ENCODE data around the gene SH3TC1. TPM values are rescaled to one million over a fixed set of nuclear protein-coding genes. Genes with fewer than 3 reads are reported as not detected.

Gene SH3TC1
- total and polyA plus RNA-seq, 10 of the 15 experiments (the other 5 are each of a cell fraction or from before 2014, with no cell fraction given), result 0.19 to 47.0 (median 18.4) TPM

DNA sequence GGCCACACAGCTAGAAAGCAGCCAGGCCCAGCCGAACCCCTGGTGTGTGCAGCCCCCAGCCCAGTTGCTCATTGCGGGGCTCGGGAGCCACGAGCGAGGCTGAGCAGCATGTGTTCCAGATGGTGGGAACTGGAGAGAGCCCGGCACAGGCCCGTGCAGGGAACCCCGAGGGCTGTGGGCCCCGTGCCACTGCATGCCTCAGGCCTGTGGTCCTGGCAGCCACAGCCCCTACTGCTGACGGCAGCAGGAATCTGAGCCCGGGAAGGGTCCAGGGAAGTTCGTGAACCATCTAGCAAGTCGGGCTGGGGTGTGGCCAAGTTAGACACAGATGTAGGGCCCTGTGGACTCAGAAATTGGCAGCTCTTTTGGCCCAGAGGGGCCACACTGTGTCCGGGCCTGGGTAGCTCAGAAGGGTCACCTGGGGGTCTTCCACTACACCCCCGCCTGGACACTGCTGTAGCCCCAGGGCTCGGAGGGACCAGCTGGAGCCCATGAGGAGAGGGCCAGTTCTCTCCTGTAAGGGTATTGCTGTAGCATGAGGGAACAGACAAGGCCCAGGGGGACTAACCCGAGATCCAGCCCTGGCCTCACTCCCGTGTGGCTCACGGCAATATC is 82.5 kb downstream of the SH3TC1 start:
- POLR2A ChIA-PET, result no interaction called here
- Histone ChIP-seq H3K27ac (ENCODE audit: control insufficient read depth, insufficient read depth) (no peak overlapping the region), H3K4me3 (no peak overlapping the region), H3K9me3 (replicated peaks; ENCODE audit: control insufficient read depth, insufficient read depth, low read length) (no peaks in the 10 kb centered on the region), H3K4me2 (ENCODE audit: control insufficient read depth, insufficient read depth) (no peak overlapping the region), H3K79me2 (ENCODE audit: control insufficient read depth, insufficient read depth, low read length) (no peaks in the 10 kb centered on the region), H3K36me3 (ENCODE audit: control insufficient read depth in 2 of 2, insufficient read depth in 2 of 2, low read length in 1 of 2) (no peaks in the 10 kb centered on the region), H2AFZ (ENCODE audit: control insufficient read depth, low read depth, low read length) (no peak overlapping the region), H3K4me1 (ENCODE audit: control insufficient read depth, insufficient read depth, low read length) (no peaks in the 10 kb centered on the region), H4K20me1 (ENCODE audit: control insufficient read depth, insufficient read depth) (no peaks in the 10 kb centered on the region), H3K9ac (ENCODE audit: control insufficient read depth, insufficient read depth, low read length) (no peak overlapping the region), H3K27me3 (replicated peaks in 1 of 2; ENCODE audit: control insufficient read depth in 2 of 2, insufficient read depth in 2 of 2, low read length in 1 of 2) (peaks cover 0 to 4% of the 10 kb centered on the region in 2 experiments; a peak in 2 of 4 replicates)
- 31% methylated on average over 19 of the region's 19 CpGs for WGBS (ENCODE audit: insufficient coverage, insufficient replicate concordance, low lambda C conversion rate, missing lambda C conversion rate)
- RAD21 ChIA-PET (ENCODE audit: unreplicated experiment), result interaction anchor here (2.0 kb wide), 1 partner anchor 105 kb away, joined by 4 read pairs; no protein-coding TSS in a partner anchor
- ATAC-seq (no peak), FAIRE-seq (no peak), DNase-seq (ENCODE audit: low read depth, low spot score) (no peak)
- intact Hi-C loops (cut with micrococcal nuclease; ENCODE audit: unreplicated experiment), result no loop called here
- no peak for TF ChIP-seq CREB1 (IDR thresholded peaks at IDR 0.05; ENCODE audit: low read depth)
- TF ChIP-seq, protein P1, sequence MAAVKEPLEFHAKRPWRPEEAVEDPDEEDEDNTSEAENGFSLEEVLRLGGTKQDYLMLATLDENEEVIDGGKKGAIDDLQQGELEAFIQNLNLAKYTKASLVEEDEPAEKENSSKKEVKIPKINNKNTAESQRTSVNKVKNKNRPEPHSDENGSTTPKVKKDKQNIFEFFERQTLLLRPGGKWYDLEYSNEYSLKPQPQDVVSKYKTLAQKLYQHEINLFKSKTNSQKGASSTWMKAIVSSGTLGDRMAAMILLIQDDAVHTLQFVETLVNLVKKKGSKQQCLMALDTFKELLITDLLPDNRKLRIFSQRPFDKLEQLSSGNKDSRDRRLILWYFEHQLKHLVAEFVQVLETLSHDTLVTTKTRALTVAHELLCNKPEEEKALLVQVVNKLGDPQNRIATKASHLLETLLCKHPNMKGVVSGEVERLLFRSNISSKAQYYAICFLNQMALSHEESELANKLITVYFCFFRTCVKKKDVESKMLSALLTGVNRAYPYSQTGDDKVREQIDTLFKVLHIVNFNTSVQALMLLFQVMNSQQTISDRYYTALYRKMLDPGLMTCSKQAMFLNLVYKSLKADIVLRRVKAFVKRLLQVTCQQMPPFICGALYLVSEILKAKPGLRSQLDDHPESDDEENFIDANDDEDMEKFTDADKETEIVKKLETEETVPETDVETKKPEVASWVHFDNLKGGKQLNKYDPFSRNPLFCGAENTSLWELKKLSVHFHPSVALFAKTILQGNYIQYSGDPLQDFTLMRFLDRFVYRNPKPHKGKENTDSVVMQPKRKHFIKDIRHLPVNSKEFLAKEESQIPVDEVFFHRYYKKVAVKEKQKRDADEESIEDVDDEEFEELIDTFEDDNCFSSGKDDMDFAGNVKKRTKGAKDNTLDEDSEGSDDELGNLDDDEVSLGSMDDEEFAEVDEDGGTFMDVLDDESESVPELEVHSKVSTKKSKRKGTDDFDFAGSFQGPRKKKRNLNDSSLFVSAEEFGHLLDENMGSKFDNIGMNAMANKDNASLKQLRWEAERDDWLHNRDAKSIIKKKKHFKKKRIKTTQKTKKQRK (IDR thresholded peaks at IDR 0.05; ENCODE audit: low read depth, low read length), result no peak
- TF ChIP-seq, protein P2, sequence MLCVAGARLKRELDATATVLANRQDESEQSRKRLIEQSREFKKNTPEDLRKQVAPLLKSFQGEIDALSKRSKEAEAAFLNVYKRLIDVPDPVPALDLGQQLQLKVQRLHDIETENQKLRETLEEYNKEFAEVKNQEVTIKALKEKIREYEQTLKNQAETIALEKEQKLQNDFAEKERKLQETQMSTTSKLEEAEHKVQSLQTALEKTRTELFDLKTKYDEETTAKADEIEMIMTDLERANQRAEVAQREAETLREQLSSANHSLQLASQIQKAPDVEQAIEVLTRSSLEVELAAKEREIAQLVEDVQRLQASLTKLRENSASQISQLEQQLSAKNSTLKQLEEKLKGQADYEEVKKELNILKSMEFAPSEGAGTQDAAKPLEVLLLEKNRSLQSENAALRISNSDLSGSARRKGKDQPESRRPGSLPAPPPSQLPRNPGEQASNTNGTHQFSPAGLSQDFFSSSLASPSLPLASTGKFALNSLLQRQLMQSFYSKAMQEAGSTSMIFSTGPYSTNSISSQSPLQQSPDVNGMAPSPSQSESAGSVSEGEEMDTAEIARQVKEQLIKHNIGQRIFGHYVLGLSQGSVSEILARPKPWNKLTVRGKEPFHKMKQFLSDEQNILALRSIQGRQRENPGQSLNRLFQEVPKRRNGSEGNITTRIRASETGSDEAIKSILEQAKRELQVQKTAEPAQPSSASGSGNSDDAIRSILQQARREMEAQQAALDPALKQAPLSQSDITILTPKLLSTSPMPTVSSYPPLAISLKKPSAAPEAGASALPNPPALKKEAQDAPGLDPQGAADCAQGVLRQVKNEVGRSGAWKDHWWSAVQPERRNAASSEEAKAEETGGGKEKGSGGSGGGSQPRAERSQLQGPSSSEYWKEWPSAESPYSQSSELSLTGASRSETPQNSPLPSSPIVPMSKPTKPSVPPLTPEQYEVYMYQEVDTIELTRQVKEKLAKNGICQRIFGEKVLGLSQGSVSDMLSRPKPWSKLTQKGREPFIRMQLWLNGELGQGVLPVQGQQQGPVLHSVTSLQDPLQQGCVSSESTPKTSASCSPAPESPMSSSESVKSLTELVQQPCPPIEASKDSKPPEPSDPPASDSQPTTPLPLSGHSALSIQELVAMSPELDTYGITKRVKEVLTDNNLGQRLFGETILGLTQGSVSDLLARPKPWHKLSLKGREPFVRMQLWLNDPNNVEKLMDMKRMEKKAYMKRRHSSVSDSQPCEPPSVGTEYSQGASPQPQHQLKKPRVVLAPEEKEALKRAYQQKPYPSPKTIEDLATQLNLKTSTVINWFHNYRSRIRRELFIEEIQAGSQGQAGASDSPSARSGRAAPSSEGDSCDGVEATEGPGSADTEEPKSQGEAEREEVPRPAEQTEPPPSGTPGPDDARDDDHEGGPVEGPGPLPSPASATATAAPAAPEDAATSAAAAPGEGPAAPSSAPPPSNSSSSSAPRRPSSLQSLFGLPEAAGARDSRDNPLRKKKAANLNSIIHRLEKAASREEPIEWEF (IDR thresholded peaks at IDR 0.05; ENCODE audit: insufficient replicate concordance, low read depth, low read length), result no peak
- TF ChIP-seq ZZZ3 (IDR thresholded peaks at IDR 0.05; ENCODE audit: control insufficient read depth, insufficient read length, low read depth), result no peak
- TF ChIP-seq, protein P3, sequence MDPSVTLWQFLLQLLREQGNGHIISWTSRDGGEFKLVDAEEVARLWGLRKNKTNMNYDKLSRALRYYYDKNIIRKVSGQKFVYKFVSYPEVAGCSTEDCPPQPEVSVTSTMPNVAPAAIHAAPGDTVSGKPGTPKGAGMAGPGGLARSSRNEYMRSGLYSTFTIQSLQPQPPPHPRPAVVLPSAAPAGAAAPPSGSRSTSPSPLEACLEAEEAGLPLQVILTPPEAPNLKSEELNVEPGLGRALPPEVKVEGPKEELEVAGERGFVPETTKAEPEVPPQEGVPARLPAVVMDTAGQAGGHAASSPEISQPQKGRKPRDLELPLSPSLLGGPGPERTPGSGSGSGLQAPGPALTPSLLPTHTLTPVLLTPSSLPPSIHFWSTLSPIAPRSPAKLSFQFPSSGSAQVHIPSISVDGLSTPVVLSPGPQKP (IDR thresholded peaks at IDR 0.05; ENCODE audit: low read depth, low read length), result no peak
- no peak for TF ChIP-seq RELA (IDR thresholded peaks at IDR 0.05; ENCODE audit: borderline replicate concordance, partially characterized antibody)
- no TSS peak for BruUV-seq (replicated peaks)
- CTCF ChIA-PET, result no interaction called here
- in situ Hi-C loops (cut with MboI), result no loop called here
- SMC1A ChIA-PET (ENCODE audit: uncharacterized antibody, unreplicated experiment), result no interaction called here

Data from GM12878 (cell line).